ENCODE measurements around the gene RFX6.

GRCh38 chr6:116974526-116975316, 97.7 kb downstream of the RFX6 start:
- no peak for TF ChIP-seq CTCF (IDR thresholded peaks at IDR 0.05)
- no peak for TF ChIP-seq POLR2A (IDR thresholded peaks at IDR 0.05)
- no peak for TF ChIP-seq POLR2AphosphoS5 (IDR thresholded peaks at IDR 0.05)
